DOHH2 (cell line): ENCODE data around the gene IQCB1.

Experiments
- H3F3A ChIP-seq: fragments of 200-600 bp; sonication (generic), shearing (Covaris generic); 2 replicates; pipeline ENCODE4 v1.6.0; 2016; ENCODE audit warnings: antibody characterized with exemption, mild to moderate bottlenecking; ENCODE audit not compliant: control insufficient read depth, insufficient read depth
- H3K27ac ChIP-seq: fragments of 200-600 bp; sonication (generic); 2 replicates; pipeline ENCODE4 v1.5.1; 2014; ENCODE audit warnings: low read depth, mild to moderate bottlenecking, low read length, moderate library complexity
- H3K27me3 ChIP-seq: fragments of 200-600 bp; sonication (generic); 2 replicates; pipeline ENCODE4 v1.6.1; 2014; ENCODE audit warnings: mild to moderate bottlenecking, low read length, mixed read lengths; ENCODE audit not compliant: control insufficient read depth
- H3K36me3 ChIP-seq: fragments of 200-600 bp; sonication (generic); 2 replicates; pipeline ENCODE4 v1.6.1; 2014; ENCODE audit warnings: mild to moderate bottlenecking, low read length, moderate library complexity, mixed read lengths; ENCODE audit not compliant: control insufficient read depth
- H3K4me1 ChIP-seq: fragments of 200-600 bp; sonication (generic); 2 replicates; pipeline ENCODE4 v1.6.1; 2014; ENCODE audit warnings: mild to moderate bottlenecking, low read length, mixed read lengths; ENCODE audit not compliant: control insufficient read depth
- H3K4me2 ChIP-seq: fragments of 200-600 bp; sonication (generic); 2 replicates; pipeline ENCODE4 v1.6.0; 2014; ENCODE audit warnings: mild to moderate bottlenecking, low read length, moderate library complexity
- H3K4me3 ChIP-seq: fragments of 200-600 bp; sonication (generic); 2 replicates; pipeline ENCODE4 v1.5.1; 2014; ENCODE audit warnings: mild to moderate bottlenecking, low read length, mixed read lengths
- H3K79me2 ChIP-seq: fragments of 200-600 bp; sonication (generic); 2 replicates; pipeline ENCODE4 v1.6.1; 2014; ENCODE audit warnings: mild to moderate bottlenecking, low read length, mixed read lengths; ENCODE audit not compliant: control insufficient read depth
- H3K9me2 ChIP-seq: fragments of 200-600 bp; sonication (generic); replicated peaks from 2 replicates; pipeline ENCODE4 v1.6.1; 2014; ENCODE audit warnings: mild to moderate bottlenecking, low read length, mixed read lengths; ENCODE audit not compliant: control insufficient read depth
- H3K9me3 ChIP-seq: fragments of 200-600 bp; sonication (generic); 2 replicates; pipeline ENCODE4 v1.6.1; 2014; ENCODE audit warnings: antibody characterized with exemption, low read length, mixed read lengths; ENCODE audit not compliant: control insufficient read depth, insufficient read depth
- H4K20me1 ChIP-seq: fragments of 200-600 bp; sonication (generic); 2 replicates; pipeline ENCODE4 v1.6.0; 2014; ENCODE audit warnings: low read depth, mild to moderate bottlenecking, antibody characterized with exemption, low read length, moderate library complexity; ENCODE audit not compliant: control insufficient read depth, insufficient read depth
- EZH2phosphoT487 ChIP-seq: fragments of 200-600 bp; sonication (generic); IDR thresholded peaks from 2 replicates; pipeline ENCODE4 v1.6.1; 2017; ENCODE audit warnings: borderline replicate concordance, mild to moderate bottlenecking, antibody characterized with exemption, low read length, moderate library complexity, mixed read lengths
- TF ChIP-seq, protein P1 (sequence below): fragments of 200-600 bp; sonication (generic); IDR thresholded peaks from one replicate; pipeline ENCODE4 v1.5.1; 2014; ENCODE audit warnings: antibody characterized with exemption, mild to moderate bottlenecking, low read depth, low read length; ENCODE audit not compliant: poor library complexity, severe bottlenecking

IQCB1 gene

GRCh38 chr3:121735047-121735696 lies 99.7 kb downstream of the IQCB1 start:
- no peaks in the 10 kb centered on the region for H3K9me2 ChIP-seq
- H3K4me3 ChIP-seq: no peak overlapping the region

DNA sequence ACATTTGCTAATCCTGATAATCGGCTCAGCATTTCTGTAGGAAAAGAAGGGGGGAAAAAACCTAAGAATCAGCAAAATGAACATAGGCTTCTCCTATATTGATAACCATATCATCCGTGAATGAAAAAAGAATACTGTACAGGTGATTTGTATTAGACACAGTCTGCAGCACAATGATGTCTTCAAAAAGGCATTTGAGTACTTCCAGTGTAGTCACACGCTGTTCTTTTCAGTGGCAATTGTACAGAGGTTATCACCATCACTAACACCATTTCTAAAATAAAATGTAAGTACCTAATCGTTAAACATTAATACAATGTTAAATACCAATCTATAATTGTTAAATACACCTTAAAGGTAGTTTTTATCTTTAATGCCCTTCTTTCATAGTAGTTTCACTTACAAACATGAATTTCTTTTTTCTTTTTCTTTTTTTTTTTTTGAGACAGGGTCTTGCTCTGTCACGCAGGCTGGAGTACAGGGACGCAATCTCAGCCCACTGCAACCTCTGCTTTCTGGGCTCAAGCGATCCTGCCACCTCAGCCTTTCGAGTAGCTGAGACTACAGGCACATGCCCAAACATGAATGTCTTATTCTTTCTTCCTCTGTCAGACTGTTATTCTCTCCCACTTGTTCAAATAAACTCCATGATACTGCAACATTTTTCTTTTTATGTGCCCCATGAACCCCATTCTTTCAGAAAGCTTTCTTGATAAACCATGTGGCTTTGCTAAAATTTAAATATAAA lies 103.7 kb downstream of the IQCB1 start:
- H3K9me2 ChIP-seq: no peaks in the 10 kb centered on the region
- peaks cover 11% of the 10 kb centered on the region for H3K4me1 ChIP-seq
- no peak overlapping the region for H3K4me3 ChIP-seq
- no peaks in the 10 kb centered on the region for H4K20me1 ChIP-seq
- H3K27ac ChIP-seq: no peak overlapping the region
- TF ChIP-seq EZH2phosphoT487: no peak
- TF ChIP-seq, protein P1, sequence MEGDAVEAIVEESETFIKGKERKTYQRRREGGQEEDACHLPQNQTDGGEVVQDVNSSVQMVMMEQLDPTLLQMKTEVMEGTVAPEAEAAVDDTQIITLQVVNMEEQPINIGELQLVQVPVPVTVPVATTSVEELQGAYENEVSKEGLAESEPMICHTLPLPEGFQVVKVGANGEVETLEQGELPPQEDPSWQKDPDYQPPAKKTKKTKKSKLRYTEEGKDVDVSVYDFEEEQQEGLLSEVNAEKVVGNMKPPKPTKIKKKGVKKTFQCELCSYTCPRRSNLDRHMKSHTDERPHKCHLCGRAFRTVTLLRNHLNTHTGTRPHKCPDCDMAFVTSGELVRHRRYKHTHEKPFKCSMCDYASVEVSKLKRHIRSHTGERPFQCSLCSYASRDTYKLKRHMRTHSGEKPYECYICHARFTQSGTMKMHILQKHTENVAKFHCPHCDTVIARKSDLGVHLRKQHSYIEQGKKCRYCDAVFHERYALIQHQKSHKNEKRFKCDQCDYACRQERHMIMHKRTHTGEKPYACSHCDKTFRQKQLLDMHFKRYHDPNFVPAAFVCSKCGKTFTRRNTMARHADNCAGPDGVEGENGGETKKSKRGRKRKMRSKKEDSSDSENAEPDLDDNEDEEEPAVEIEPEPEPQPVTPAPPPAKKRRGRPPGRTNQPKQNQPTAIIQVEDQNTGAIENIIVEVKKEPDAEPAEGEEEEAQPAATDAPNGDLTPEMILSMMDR: no peak
- peaks cover 18% of the 10 kb centered on the region for H3K36me3 ChIP-seq
- peaks cover 25% of the 10 kb centered on the region for H3K79me2 ChIP-seq
- H3K9me3 ChIP-seq: no peaks in the 10 kb centered on the region
- H3F3A ChIP-seq: 0 out of 2 replicates have a peak, but pooled peaks cover 3% of the 10 kb centered on the region
- no peaks in the 10 kb centered on the region for H3K27me3 ChIP-seq
- no peak overlapping the region for H3K4me2 ChIP-seq

More at GRCh38 chr3:121735047-121735696, 99.7 kb downstream of the IQCB1 start:
- no peak overlapping the region for H3K27ac ChIP-seq
- peak overlapping the region; percentile 28; the same call in 1 of the 2 replicates for H3K4me2 ChIP-seq
- H3K27me3 ChIP-seq: no peaks in the 10 kb centered on the region
- no peaks in the 10 kb centered on the region for H3K36me3 ChIP-seq
- no peaks in the 10 kb centered on the region for H3K9me3 ChIP-seq
- peaks cover 62% of the 10 kb centered on the region for H3K79me2 ChIP-seq
- no peaks in the 10 kb centered on the region for H4K20me1 ChIP-seq
- 0 out of 2 replicates have a peak, but pooled peaks cover 3% of the 10 kb centered on the region for H3F3A ChIP-seq
- TF ChIP-seq, protein P1: no peak
- TF ChIP-seq EZH2phosphoT487: no peak
- H3K4me1 ChIP-seq: peaks cover 50% of the 10 kb centered on the region

- H4K20me1 ChIP-seq: no peaks in the 10 kb centered on the region
- TF ChIP-seq EZH2phosphoT487: no peak
- TF ChIP-seq, protein P1: no peak
- no peaks in the 10 kb centered on the region for H3K9me3 ChIP-seq
- no peaks in the 10 kb centered on the region for H3F3A ChIP-seq
- no peak overlapping the region for H3K4me3 ChIP-seq
- H3K27me3 ChIP-seq: no peaks in the 10 kb centered on the region
- H3K4me1 ChIP-seq: peaks cover 4% of the 10 kb centered on the region
- no peaks in the 10 kb centered on the region for H3K79me2 ChIP-seq
- no peak overlapping the region for H3K27ac ChIP-seq
- H3K9me2 ChIP-seq: no peaks in the 10 kb centered on the region
- no peak overlapping the region for H3K4me2 ChIP-seq
- H3K36me3 ChIP-seq: peaks cover 69% of the 10 kb centered on the region
Observed at GRCh38 chr3:121724130-121724529, 110.7 kb downstream of the IQCB1 start.
